Tibial artery (tissue), 4 donors: ENCODE results near the gene FHOD3.

Experiments used
- DNase-seq, 2 donors: peaks; one replicate each; pipeline ENCODE4 v3.0.0-alpha.2; 2019
- H3K27ac ChIP-seq, 2 donors: fragments of 200-600 bp; sonication (generic) in 1 of 2; 1 replicate in 1 of 2; 2 replicates in 1 of 2; pipeline ENCODE4 v1.5.1; 2018 to 2019; ENCODE audit warnings: mild to moderate bottlenecking in 1 of 2
- H3K27me3 ChIP-seq, 2 donors: fragments of 200-600 bp; sonication (generic) in 1 of 2; one replicate each; pipeline versions ENCODE4 v1.5.1 to v1.6.0; 2016 to 2019
- H3K36me3 ChIP-seq, 3 donors: fragments of 200-600 bp; sonication (generic) in 2 of 3; one replicate each; pipeline ENCODE4 v1.5.1; 2016 to 2019; ENCODE audit warnings: mild to moderate bottlenecking in 2 of 3
- H3K4me1 ChIP-seq, 4 donors: fragments of 200-600 bp; sonication (generic) in 2 of 4; 1 replicate in 3 of 4; 2 replicates in 1 of 4; pipeline ENCODE4 v1.5.1; 2016 to 2019
- H3K4me3 ChIP-seq, 2 donors: fragments of 200-600 bp; sonication (generic) in 1 of 2; 1 replicate in 1 of 2; 2 replicates in 1 of 2; pipeline ENCODE4 v1.5.1; 2018 to 2019; ENCODE audit warnings: mild to moderate bottlenecking in 2 of 2
- H3K9me3 ChIP-seq, 3 donors: fragments of 200-600 bp; sonication (generic) in 1 of 3; one replicate each; pipeline ENCODE4 v1.5.1; 2016 to 2019
- CTCF ChIP-seq, 2 experiments: fragments of 200-600 bp in 1 of 2; fragments of 450-650 bp in 1 of 2; IDR thresholded peaks; one replicate each; pipeline ENCODE4 v1.5.1; 2017 to 2019; ENCODE audit warnings: antibody characterized with exemption in 2 of 2, mild to moderate bottlenecking in 1 of 2, moderate library complexity in 1 of 2
- intact Hi-C: fragments of 100-400 bp; cut with DNase I; formaldehyde crosslinking; loops from one replicate; pipeline ENCODE4 v1.15.0; 2023; ENCODE audit warnings: low total_unique reads

The FHOD3 gene

GRCh38 chr18:36776650-36777049, 479.1 kb downstream of the FHOD3 start:
- no peak overlapping the region for H3K4me3 ChIP-seq
- no peak for DNase-seq
- H3K27ac ChIP-seq = no peak overlapping the region
- no peaks in the 10 kb centered on the region for H3K27me3 ChIP-seq
- intact Hi-C loops = no loop called here
- H3K36me3 ChIP-seq = peaks cover 12 to 30% (median 26%) of the 10 kb centered on the region in 3 donors
- no peaks in the 10 kb centered on the region for H3K4me1 ChIP-seq
- no peaks in the 10 kb centered on the region for H3K9me3 ChIP-seq
- no peak for TF ChIP-seq CTCF (IDR thresholded peaks at IDR 0.05)

- no peak for TF ChIP-seq CTCF (IDR thresholded peaks at IDR 0.05)
- H3K9me3 ChIP-seq = no peaks in the 10 kb centered on the region
- intact Hi-C loops = no loop called here
- H3K27me3 ChIP-seq = no peaks in the 10 kb centered on the region
- H3K4me1 ChIP-seq = no peaks in the 10 kb centered on the region
- no peak overlapping the region for H3K4me3 ChIP-seq
- no peak for DNase-seq
- H3K36me3 ChIP-seq = peaks cover 12 to 36% (median 28%) of the 10 kb centered on the region in 3 donors
- no peak overlapping the region for H3K27ac ChIP-seq
These were observed 480.1 kb downstream of the FHOD3 start for GRCh38 chr18:36777566-36777965.

GRCh38 chr18:36780748-36781147, 483.2 kb downstream of the FHOD3 start:
- intact Hi-C loops = no loop called here
- Histone ChIP-seq H3K4me3 (no peak overlapping the region), H3K27ac (no peak overlapping the region), H3K27me3 (no peaks in the 10 kb centered on the region), H3K4me1 (peaks cover 0 to 5% (median 2%) of the 10 kb centered on the region in 4 donors), H3K36me3 (peaks cover 12 to 39% (median 28%) of the 10 kb centered on the region in 3 donors), H3K9me3 (no peaks in the 10 kb centered on the region)
- DNase-seq = no peak
- no peak for TF ChIP-seq CTCF (IDR thresholded peaks at IDR 0.05)

- Histone ChIP-seq H3K9me3 (no peaks in the 10 kb centered on the region), H3K27ac (no peak overlapping the region), H3K27me3 (no peaks in the 10 kb centered on the region), H3K4me3 (no peak overlapping the region), H3K4me1 (peaks cover 0 to 24% (median 19%) of the 10 kb centered on the region in 4 donors), H3K36me3 (peaks cover 12 to 39% (median 28%) of the 10 kb centered on the region in 3 donors)
- no peak for DNase-seq
- no peak for TF ChIP-seq CTCF (IDR thresholded peaks at IDR 0.05)
- intact Hi-C loops = no loop called here
These were observed 485.2 kb downstream of the FHOD3 start for GRCh38 chr18:36782710-36783109.

- H3K27me3 ChIP-seq = no peaks in the 10 kb centered on the region
- peaks cover 12 to 36% (median 28%) of the 10 kb centered on the region in 3 donors for H3K36me3 ChIP-seq
- DNase-seq = no peak
- H3K4me3 ChIP-seq = no peak overlapping the region
- no peak overlapping the region for H3K27ac ChIP-seq
- intact Hi-C loops = no loop called here
- no peak for TF ChIP-seq CTCF (IDR thresholded peaks at IDR 0.05)
- H3K9me3 ChIP-seq = no peaks in the 10 kb centered on the region
- peaks cover 0 to 28% (median 19%) of the 10 kb centered on the region in 4 donors for H3K4me1 ChIP-seq
These were observed 486.3 kb downstream of the FHOD3 start for GRCh38 chr18:36783792-36784191.

GRCh38 chr18:36786686-36787085, 489.2 kb downstream of the FHOD3 start:
- H3K27ac ChIP-seq = peak overlapping the region; percentile 68 to 83
- intact Hi-C loops = no loop called here
- H3K9me3 ChIP-seq = no peaks in the 10 kb centered on the region
- peak; percentile 78 to 88 for DNase-seq
- no peak for TF ChIP-seq CTCF (IDR thresholded peaks at IDR 0.05)
- H3K4me3 ChIP-seq = no peak overlapping the region
- H3K27me3 ChIP-seq = no peaks in the 10 kb centered on the region
- peaks cover 0 to 29% (median 22%) of the 10 kb centered on the region in 3 donors for H3K36me3 ChIP-seq
- peaks cover 0 to 28% (median 19%) of the 10 kb centered on the region in 4 donors for H3K4me1 ChIP-seq
